Hematopoietic multipotent progenitor cell treated with erythropoietin and hydrocortisone succinate and interleukin-3 and kit ligand, for 4 days (in vitro differentiated cells): ENCODE results near the gene EIF2D.
A peak's percentile ranks its signal among the peaks of the same experiment; 100 is the strongest.
"Not testable (repeated sequence)": the region's sequence is repeated elsewhere in the genome, so short reads cannot be mapped to it uniquely, and the experiment has no call there.

Experiments used
- DNase-seq: peaks from one replicate; pipeline ENCODE4 v3.0.0-alpha.2; 2015

The EIF2D gene

GRCh38 chr1:206612129-206612876 is at the start of gene EIF2D:
EIF2D (minus strand) TSS chr1:206612465; CDS start chr1:206612342, 123 bp downstream.
- DNase-seq = peak; percentile 97

GRCh38 chr1:206661161-206661820 is 49.0 kb upstream of the EIF2D start:
- no peak for DNase-seq

GRCh38 chr1:206660136-206660535 is 47.9 kb upstream of the EIF2D start:
- no peak for DNase-seq

- no peak for DNase-seq
These were observed 46.7 kb upstream of the EIF2D start for GRCh38 chr1:206658981-206659273.

GRCh38 chr1:206658264-206658980 is 46.2 kb upstream of the EIF2D start:
- DNase-seq = peak; percentile 72

- no peak for DNase-seq
These were observed 45.5 kb upstream of the EIF2D start for GRCh38 chr1:206657751-206658150.

- DNase-seq = no peak
These were observed 44.7 kb upstream of the EIF2D start for GRCh38 chr1:206656936-206657335.

GRCh38 chr1:206655471-206655882 is 43.2 kb upstream of the EIF2D start:
- DNase-seq = no peak

GRCh38 chr1:206654828-206655227 is 42.6 kb upstream of the EIF2D start:
- no peak for DNase-seq

- no peak for DNase-seq
These were observed 41.6 kb upstream of the EIF2D start for GRCh38 chr1:206653715-206654459.

- peak; percentile 79 for DNase-seq
These were observed 40.0 kb upstream of the EIF2D start for GRCh38 chr1:206651958-206652890.

GRCh38 chr1:206651014-206651413 is 38.7 kb upstream of the EIF2D start:
- no peak for DNase-seq

- DNase-seq = peak; percentile 47
These were observed 37.1 kb upstream of the EIF2D start for GRCh38 chr1:206649261-206649921.

GRCh38 chr1:206647224-206647623 is 35.0 kb upstream of the EIF2D start:
- DNase-seq = no peak

- DNase-seq = no peak
These were observed 34.2 kb upstream of the EIF2D start for GRCh38 chr1:206646504-206646903.

- DNase-seq = no peak
These were observed 30.9 kb upstream of the EIF2D start for GRCh38 chr1:206643118-206643698.

GRCh38 chr1:206642074-206642473 is 29.8 kb upstream of the EIF2D start:
- not testable (repeated sequence) for DNase-seq

GRCh38 chr1:206637605-206638004 is 25.3 kb upstream of the EIF2D start:
- DNase-seq = no peak

GRCh38 chr1:206636671-206637070 is 24.4 kb upstream of the EIF2D start:
- DNase-seq = no peak

GRCh38 chr1:206635978-206636345 is 23.7 kb upstream of the EIF2D start:
- DNase-seq = peak; percentile 54
